ENCODE results near the gene LHX4.

Gene LHX4

DNA sequence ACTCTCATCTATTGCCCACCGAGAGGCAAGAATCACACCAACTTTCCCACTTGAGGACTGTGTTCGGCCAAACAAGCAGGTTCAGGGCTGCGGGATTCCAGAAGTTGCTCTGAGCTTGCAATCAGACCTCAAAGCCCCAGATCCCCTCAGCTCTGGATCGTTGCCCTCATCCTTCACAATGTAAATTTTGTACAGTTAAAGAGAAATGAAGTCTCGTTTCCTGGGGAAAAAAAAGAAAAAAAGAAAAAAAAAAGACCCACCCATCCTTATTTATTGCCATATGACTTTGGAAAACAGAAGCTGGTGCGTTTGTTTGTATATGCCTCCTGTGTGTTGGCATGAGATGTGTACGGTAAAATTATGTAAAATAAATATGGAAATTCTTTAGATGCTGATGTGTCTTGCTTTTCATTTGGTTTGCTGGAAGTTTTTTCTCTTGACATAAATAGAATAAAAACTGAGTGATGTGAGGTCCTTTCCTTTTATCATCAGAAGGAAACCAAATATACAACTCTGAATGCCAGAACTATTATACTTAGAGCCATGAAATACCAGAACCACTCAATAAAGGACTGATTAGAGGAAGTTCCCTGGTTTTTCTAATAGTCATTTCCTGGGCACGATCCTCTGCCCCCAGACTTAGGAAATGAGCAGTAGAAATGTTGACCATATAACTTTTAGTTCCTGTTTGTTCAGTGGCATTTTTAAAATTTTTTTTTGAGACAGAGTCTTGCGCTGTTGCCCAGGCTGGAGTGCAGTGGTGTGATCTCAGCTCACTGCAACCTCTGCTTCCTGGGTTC, 48.7 kb downstream of the LHX4 start:
- no peak overlapping the region for H3K4me3 ChIP-seq (ENCODE audit: low read depth, low read length)
- no peak overlapping the region for H3K27ac ChIP-seq (ENCODE audit: low read depth, low read length)
- H3K27me3 ChIP-seq (ENCODE audit: control insufficient read depth, insufficient read depth, low read length): no peaks in the 10 kb centered on the region
- H3K36me3 ChIP-seq (ENCODE audit: control insufficient read depth, insufficient read depth, low read length): peaks cover 15% of the 10 kb centered on the region
- H3K9ac ChIP-seq (ENCODE audit: low read length): no peak overlapping the region
- H3K9me3 ChIP-seq (ENCODE audit: control insufficient read depth, insufficient read depth, low read depth, low read length): peaks cover 8% of the 10 kb centered on the region
- peaks cover 8% of the 10 kb centered on the region for H3K4me1 ChIP-seq (ENCODE audit: control insufficient read depth, insufficient read depth, low read length)

DNA sequence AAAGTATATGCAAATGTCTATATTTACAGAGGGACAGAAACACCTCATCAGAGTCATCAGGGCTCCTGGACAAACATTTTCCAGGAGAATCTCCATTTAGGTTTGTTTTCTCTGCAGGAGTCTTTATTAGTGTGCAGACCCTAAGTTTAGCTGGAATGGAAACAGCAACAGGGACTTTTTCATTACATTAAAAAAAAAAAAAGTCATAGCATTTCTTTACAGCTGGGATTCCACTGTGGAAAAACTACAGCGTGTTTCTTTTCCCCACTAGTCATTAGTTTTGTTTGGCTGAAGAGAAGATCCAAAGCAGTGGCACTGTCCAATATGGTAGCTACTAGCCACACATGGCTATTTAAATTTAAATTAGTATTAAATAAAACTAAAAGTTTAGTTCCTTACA, 49.6 kb downstream of the LHX4 start:
- H3K4me3 ChIP-seq (ENCODE audit: low read depth, low read length): no peak overlapping the region

DNA sequence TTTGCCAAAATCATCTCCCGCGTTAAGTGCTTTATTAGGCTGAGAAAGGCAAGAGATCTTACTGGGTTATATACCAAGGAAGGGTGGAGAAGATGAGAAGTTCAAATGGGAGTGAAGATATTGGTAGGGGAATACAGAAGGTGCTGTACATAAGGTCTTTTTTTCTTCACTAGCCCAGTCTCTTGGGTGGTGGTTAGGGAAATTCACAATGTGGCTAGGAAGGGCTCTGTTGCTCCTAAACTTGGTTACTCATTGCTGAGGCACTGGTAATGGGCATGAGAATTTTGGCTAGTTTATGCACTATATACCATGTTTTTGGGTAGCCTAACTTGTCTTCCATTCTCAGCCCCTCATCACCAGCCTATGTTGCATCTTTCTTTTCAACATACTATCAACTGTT, 50.6 kb downstream of the LHX4 start:
- Histone ChIP-seq H3K27me3 (ENCODE audit: control insufficient read depth, insufficient read depth, low read length) (no peaks in the 10 kb centered on the region), H3K4me3 (ENCODE audit: low read depth, low read length) (no peak overlapping the region), H3K9ac (ENCODE audit: low read length) (no peak overlapping the region), H3K36me3 (ENCODE audit: control insufficient read depth, insufficient read depth, low read length) (peaks cover 9% of the 10 kb centered on the region), H3K27ac (ENCODE audit: low read depth, low read length) (no peak overlapping the region), H3K9me3 (ENCODE audit: control insufficient read depth, insufficient read depth, low read depth, low read length) (peaks cover 8% of the 10 kb centered on the region), H3K4me1 (ENCODE audit: control insufficient read depth, insufficient read depth, low read length) (peaks cover 8% of the 10 kb centered on the region)

More for the DNA sequence above, 49.6 kb downstream of the LHX4 start:
- H3K4me1 ChIP-seq (ENCODE audit: control insufficient read depth, insufficient read depth, low read length): peaks cover 8% of the 10 kb centered on the region
- no peaks in the 10 kb centered on the region for H3K27me3 ChIP-seq (ENCODE audit: control insufficient read depth, insufficient read depth, low read length)
- H3K36me3 ChIP-seq (ENCODE audit: control insufficient read depth, insufficient read depth, low read length): peaks cover 9% of the 10 kb centered on the region
- H3K9me3 ChIP-seq (ENCODE audit: control insufficient read depth, insufficient read depth, low read depth, low read length): peaks cover 8% of the 10 kb centered on the region
- no peak overlapping the region for H3K9ac ChIP-seq (ENCODE audit: low read length)
- no peak overlapping the region for H3K27ac ChIP-seq (ENCODE audit: low read depth, low read length)

DNA sequence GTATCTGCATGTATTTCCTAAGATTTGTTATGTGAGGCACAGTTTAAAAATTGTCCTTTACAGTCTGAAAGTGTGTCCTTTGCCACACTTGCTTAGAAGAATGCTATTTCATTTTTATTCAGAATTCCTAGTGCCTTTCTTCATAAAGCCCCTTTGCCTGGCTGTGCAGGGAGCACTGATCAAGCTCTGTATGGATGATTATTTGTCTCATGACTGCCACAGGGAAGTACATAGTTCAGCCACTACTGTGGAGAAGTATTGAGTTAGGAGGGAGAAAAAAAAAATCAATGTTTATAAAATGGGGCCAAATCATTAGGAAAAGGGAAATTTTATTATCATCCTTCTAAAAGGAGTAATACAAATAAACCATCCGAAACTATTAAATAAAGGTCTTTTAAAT, 51.4 kb downstream of the LHX4 start:
- H3K9ac ChIP-seq (ENCODE audit: low read length): no peak overlapping the region
- H3K4me1 ChIP-seq (ENCODE audit: control insufficient read depth, insufficient read depth, low read length): peaks cover 8% of the 10 kb centered on the region
- H3K4me3 ChIP-seq (ENCODE audit: low read depth, low read length): no peak overlapping the region
- no peaks in the 10 kb centered on the region; the same call in 1 of the 2 replicates for H3K36me3 ChIP-seq (ENCODE audit: control insufficient read depth, insufficient read depth, low read length)
- no peak overlapping the region for H3K27ac ChIP-seq (ENCODE audit: low read depth, low read length)
- peaks cover under 1% of the 10 kb centered on the region for H3K9me3 ChIP-seq (ENCODE audit: control insufficient read depth, insufficient read depth, low read depth, low read length)
- no peaks in the 10 kb centered on the region for H3K27me3 ChIP-seq (ENCODE audit: control insufficient read depth, insufficient read depth, low read length)

DNA sequence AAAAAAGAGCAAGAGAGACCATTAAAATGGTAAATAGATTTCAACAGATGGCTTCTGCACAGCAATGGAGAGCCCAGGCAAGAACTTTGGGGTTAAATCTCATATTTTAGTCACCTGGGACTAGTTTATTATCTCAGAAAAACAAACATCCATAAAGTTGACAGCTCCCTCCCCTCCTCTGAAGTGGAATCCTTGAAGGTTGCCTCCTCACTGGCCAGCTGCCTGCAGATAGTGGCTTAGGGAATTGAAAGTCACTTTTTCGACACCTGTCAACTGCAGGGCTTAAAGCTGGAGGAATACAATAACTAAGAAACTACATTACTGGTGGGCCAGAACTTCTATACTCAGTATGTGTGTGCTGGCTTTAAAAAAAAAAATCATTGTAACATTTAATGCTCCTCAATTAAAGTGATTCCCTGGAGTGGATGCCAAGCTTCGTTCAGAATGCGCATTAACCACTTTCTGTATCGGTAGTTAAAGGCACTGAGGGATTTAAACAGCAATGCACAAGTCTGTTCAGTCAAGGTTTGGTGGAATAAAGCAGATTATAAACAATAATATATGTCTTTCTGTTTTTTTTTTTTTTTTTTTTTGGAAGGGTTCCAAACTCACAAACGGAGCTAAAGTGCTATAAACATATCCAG, 52.5 kb downstream of the LHX4 start:
- peaks cover 8% of the 10 kb centered on the region for H3K4me1 ChIP-seq (ENCODE audit: control insufficient read depth, insufficient read depth, low read length)
- no peak overlapping the region for H3K4me3 ChIP-seq (ENCODE audit: low read depth, low read length)

DNA sequence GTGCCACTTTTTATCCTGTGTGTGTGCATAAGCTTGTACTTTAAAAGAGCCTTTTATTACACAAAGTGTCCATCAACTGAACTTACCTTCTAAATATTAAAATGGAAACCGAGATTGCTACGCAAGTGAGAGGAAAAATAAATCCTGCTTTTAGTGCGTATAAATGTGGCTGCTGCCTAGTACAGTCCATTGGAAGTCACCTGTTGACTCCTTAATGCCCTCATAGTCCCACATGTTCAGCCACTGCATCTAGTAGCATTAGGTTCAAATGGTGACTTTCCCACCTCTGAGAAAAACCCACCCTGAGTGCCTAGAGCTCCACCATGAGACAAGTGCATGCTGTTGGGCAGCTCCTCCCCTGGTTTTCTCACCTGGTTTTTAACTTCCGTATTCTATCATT, 53.0 kb downstream of the LHX4 start:
- Histone ChIP-seq H3K9ac (ENCODE audit: low read length) (no peak overlapping the region), H3K36me3 (ENCODE audit: control insufficient read depth, insufficient read depth, low read length) (no peaks in the 10 kb centered on the region), H3K4me1 (ENCODE audit: control insufficient read depth, insufficient read depth, low read length) (peaks cover 4% of the 10 kb centered on the region), H3K4me3 (ENCODE audit: low read depth, low read length) (no peak overlapping the region), H3K27ac (ENCODE audit: low read depth, low read length) (no peak overlapping the region), H3K9me3 (ENCODE audit: control insufficient read depth, insufficient read depth, low read depth, low read length) (no peaks in the 10 kb centered on the region), H3K27me3 (ENCODE audit: control insufficient read depth, insufficient read depth, low read length) (no peaks in the 10 kb centered on the region)

More for the DNA sequence above, 52.5 kb downstream of the LHX4 start:
- no peak overlapping the region for H3K9ac ChIP-seq (ENCODE audit: low read length)
- H3K27me3 ChIP-seq (ENCODE audit: control insufficient read depth, insufficient read depth, low read length): no peaks in the 10 kb centered on the region
- no peaks in the 10 kb centered on the region for H3K36me3 ChIP-seq (ENCODE audit: control insufficient read depth, insufficient read depth, low read length)
- no peaks in the 10 kb centered on the region for H3K9me3 ChIP-seq (ENCODE audit: control insufficient read depth, insufficient read depth, low read depth, low read length)
- H3K27ac ChIP-seq (ENCODE audit: low read depth, low read length): no peak overlapping the region

DNA sequence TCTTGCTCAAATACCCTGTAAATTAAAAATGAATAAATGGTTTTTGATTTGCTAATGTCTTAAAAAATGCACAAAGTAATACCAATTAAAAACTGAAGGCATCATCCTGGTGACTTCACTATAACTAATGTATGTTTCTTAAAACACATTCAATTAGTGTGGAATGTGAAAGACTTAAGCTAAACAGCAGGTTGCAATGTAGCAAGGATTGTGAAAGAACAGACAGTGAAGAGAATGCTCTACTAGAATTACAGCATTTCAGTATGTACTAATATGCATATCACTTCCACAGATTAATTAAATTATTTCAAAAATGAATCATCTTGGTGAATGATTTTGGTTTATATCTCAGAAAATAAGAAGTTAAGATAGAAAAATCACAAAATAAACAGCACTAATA, 56.4 kb downstream of the LHX4 start:
- H3K27me3 ChIP-seq (ENCODE audit: control insufficient read depth, insufficient read depth, low read length): no peaks in the 10 kb centered on the region
- H3K4me1 ChIP-seq (ENCODE audit: control insufficient read depth, insufficient read depth, low read length): no peaks in the 10 kb centered on the region
- H3K9me3 ChIP-seq (ENCODE audit: control insufficient read depth, insufficient read depth, low read depth, low read length): no peaks in the 10 kb centered on the region
- no peaks in the 10 kb centered on the region for H3K36me3 ChIP-seq (ENCODE audit: control insufficient read depth, insufficient read depth, low read length)
- no peak overlapping the region for H3K27ac ChIP-seq (ENCODE audit: low read depth, low read length)
- no peak overlapping the region for H3K4me3 ChIP-seq (ENCODE audit: low read depth, low read length)
- H3K9ac ChIP-seq (ENCODE audit: low read length): no peak overlapping the region

DNA sequence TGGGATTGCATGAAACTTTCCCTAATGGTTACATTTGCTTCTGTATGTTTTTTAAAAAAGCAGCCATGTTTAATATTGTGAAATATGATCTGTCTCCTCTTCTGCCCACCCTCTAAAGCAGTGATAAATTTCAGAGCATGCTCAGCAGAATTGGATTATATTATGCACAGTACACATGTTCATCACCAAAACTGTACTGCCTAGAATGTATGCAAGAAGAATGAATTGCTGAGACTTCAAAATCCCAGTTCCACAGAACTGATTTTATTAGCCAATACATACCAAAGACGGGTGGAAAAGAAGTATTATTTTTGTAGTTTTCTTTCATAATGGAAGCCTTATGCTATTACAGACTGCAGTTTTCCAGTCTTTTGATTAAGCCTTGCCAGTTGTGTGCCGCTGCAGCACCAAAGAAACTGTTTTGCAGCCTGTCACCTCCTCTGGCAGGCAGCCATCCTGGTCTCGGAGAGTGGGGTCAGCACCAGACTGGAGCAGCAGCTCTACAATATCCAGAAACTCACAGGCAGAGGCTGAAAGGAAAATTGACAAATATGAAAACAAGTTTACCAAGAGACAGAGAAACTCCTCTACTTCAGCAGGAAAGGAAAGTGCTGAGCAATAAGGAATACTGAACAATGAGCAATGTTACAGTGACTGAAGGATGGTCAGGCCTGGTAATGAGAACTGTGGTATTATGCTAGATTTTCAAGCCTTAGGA, 58.1 kb downstream of the LHX4 start:
- Histone ChIP-seq H3K9me3 (ENCODE audit: control insufficient read depth, insufficient read depth, low read depth, low read length) (no peaks in the 10 kb centered on the region), H3K27me3 (ENCODE audit: control insufficient read depth, insufficient read depth, low read length) (no peaks in the 10 kb centered on the region), H3K4me1 (ENCODE audit: control insufficient read depth, insufficient read depth, low read length) (no peaks in the 10 kb centered on the region), H3K9ac (ENCODE audit: low read length) (no peak overlapping the region), H3K4me3 (ENCODE audit: low read depth, low read length) (no peak overlapping the region), H3K27ac (ENCODE audit: low read depth, low read length) (no peak overlapping the region), H3K36me3 (ENCODE audit: control insufficient read depth, insufficient read depth, low read length) (no peaks in the 10 kb centered on the region)

DNA sequence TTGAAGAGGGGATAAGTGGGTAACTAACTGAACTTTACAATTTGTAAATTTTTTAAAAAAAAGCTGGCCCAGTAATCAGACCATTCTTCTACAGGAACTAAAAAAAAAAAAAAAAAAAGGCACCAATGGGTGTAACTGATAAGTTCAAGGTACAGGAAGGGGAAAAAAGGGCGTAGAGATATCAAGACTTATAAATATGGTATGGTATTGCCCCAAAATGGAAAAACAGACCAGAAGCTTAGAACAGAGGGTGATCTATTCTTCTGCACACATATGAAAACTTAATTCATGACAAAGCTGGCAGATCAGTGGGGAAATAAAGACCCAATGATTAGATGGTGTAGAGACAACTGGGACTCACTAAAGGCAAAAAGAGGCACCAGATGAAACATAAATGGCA, 58.9 kb downstream of the LHX4 start:
- Histone ChIP-seq H3K27ac (ENCODE audit: low read depth, low read length) (no peak overlapping the region), H3K9me3 (ENCODE audit: control insufficient read depth, insufficient read depth, low read depth, low read length) (no peaks in the 10 kb centered on the region), H3K27me3 (ENCODE audit: control insufficient read depth, insufficient read depth, low read length) (no peaks in the 10 kb centered on the region), H3K4me1 (ENCODE audit: control insufficient read depth, insufficient read depth, low read length) (no peaks in the 10 kb centered on the region), H3K36me3 (ENCODE audit: control insufficient read depth, insufficient read depth, low read length) (no peaks in the 10 kb centered on the region), H3K9ac (ENCODE audit: low read length) (no peak overlapping the region), H3K4me3 (ENCODE audit: low read depth, low read length) (no peak overlapping the region)

DNA sequence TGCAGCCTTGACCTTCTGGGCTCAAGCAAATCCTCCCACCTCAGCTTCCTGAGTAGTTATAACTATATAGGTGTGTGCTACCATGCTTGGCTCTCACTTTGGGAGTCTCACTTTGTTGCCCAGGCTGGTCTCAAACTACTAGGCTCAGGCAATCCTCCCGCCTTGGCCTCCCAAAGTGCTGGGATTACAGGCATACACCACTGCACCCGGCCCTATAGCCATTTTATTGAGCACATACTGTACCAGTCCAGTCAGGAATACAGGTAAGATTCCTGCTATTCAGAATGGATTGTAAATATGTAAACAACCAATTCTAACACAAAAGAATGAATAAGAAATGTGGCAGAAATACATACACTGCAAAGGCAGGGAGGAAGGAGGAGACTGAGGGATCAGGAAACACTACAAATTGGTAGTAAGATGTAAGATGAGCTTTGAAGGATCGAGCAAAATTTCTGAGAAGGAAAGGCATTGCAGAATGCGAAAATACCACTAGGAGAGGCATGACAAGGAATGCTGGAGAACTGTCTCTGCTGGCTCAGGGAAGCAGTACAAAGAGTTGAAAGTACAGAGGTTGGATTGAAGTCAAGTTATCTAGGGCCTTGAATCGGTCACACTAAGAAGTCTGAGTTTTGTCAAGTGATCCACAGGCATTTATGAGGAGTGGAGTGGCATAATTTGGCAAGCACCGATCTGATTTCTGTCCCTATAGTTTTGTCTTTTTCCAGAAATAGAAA, 60.4 kb downstream of the LHX4 start:
- H3K27ac ChIP-seq (ENCODE audit: low read depth, low read length): no peak overlapping the region
- no peaks in the 10 kb centered on the region for H3K9me3 ChIP-seq (ENCODE audit: control insufficient read depth, insufficient read depth, low read depth, low read length)
- H3K4me3 ChIP-seq (ENCODE audit: low read depth, low read length): no peak overlapping the region
- H3K9ac ChIP-seq (ENCODE audit: low read length): no peak overlapping the region
- H3K27me3 ChIP-seq (ENCODE audit: control insufficient read depth, insufficient read depth, low read length): no peaks in the 10 kb centered on the region
- no peaks in the 10 kb centered on the region for H3K36me3 ChIP-seq (ENCODE audit: control insufficient read depth, insufficient read depth, low read length)
- H3K4me1 ChIP-seq (ENCODE audit: control insufficient read depth, insufficient read depth, low read length): no peaks in the 10 kb centered on the region

Measured in HUES6 (cell line).